ENCODE data around the gene FAM13A. TPM values are rescaled to one million over a fixed set of nuclear protein-coding genes. Genes with fewer than 3 reads are reported as not detected.

FAM13A gene
- total RNA-seq, 1 donor from 2014 or later = 40.3 TPM

- H3K36me3 ChIP-seq = no peaks in the 10 kb centered on the region
- H3K79me2 ChIP-seq (ENCODE audit: low read depth) = peaks cover 4% of the 10 kb centered on the region
- Mint-ChIP-seq H3K27ac (no peak overlapping the region), H3K27me3 (ENCODE audit: insufficient read depth, low read depth) (no peaks in the 10 kb centered on the region), H3K4me1 (no peaks in the 10 kb centered on the region), H3K36me3 (peaks cover 17% of the 10 kb centered on the region), H3K9me3 (peaks cover 17% of the 10 kb centered on the region), H3K4me3 (no peak overlapping the region)
- H3K9ac ChIP-seq = no peak overlapping the region
- H3K9me3 ChIP-seq (ENCODE audit: low read depth) = no peaks in the 10 kb centered on the region
- no peak overlapping the region for H3K4me2 ChIP-seq
- no peaks in the 10 kb centered on the region for H3K4me1 ChIP-seq
- H3K4me3 ChIP-seq = no peak overlapping the region
- no peak overlapping the region for H2AFZ ChIP-seq (replicated peaks)
- no peaks in the 10 kb centered on the region for H3K27me3 ChIP-seq
- H4K20me1 ChIP-seq (ENCODE audit: low read depth) = no peaks in the 10 kb centered on the region
- TF ChIP-seq EZH2 (IDR thresholded peaks at IDR 0.05) = no peak
- TF ChIP-seq EZH2phosphoT487 (IDR thresholded peaks at IDR 0.05) = no peak
- TF ChIP-seq CTCF (IDR thresholded peaks at IDR 0.05) = no peak
- no peak for DNase-seq (ENCODE audit: low spot score)
- H3K27ac ChIP-seq = no peak overlapping the region
- no peaks in the 10 kb centered on the region for H3F3A ChIP-seq (ENCODE audit: low read depth)
Measured at GRCh38 chr4:88897752-88898151, 159.2 kb downstream of the FAM13A start.

- no peak overlapping the region for H2AFZ ChIP-seq (replicated peaks)
- H3K36me3 Mint-ChIP-seq = peaks cover 11% of the 10 kb centered on the region
- no peaks in the 10 kb centered on the region for H3K4me1 Mint-ChIP-seq
- no peaks in the 10 kb centered on the region for H3K4me1 ChIP-seq
- no peaks in the 10 kb centered on the region for H3K27me3 ChIP-seq
- H3K27ac Mint-ChIP-seq = no peak overlapping the region
- DNase-seq (ENCODE audit: low spot score) = no peak
- H3K9me3 Mint-ChIP-seq = peaks cover 12% of the 10 kb centered on the region
- no peak overlapping the region for H3K4me3 Mint-ChIP-seq
- no peak for TF ChIP-seq CTCF (IDR thresholded peaks at IDR 0.05)
- no peak for TF ChIP-seq EZH2phosphoT487 (IDR thresholded peaks at IDR 0.05)
- TF ChIP-seq EZH2 (IDR thresholded peaks at IDR 0.05) = no peak
- H3K4me3 ChIP-seq = no peak overlapping the region
- no peak overlapping the region for H3K9ac ChIP-seq
- no peak overlapping the region for H3K27ac ChIP-seq
- no peak overlapping the region for H3K4me2 ChIP-seq
- no peaks in the 10 kb centered on the region for H3F3A ChIP-seq (ENCODE audit: low read depth)
- no peaks in the 10 kb centered on the region for H3K36me3 ChIP-seq
- H3K27me3 Mint-ChIP-seq (ENCODE audit: insufficient read depth, low read depth) = no peaks in the 10 kb centered on the region
- H4K20me1 ChIP-seq (ENCODE audit: low read depth) = no peaks in the 10 kb centered on the region
- no peaks in the 10 kb centered on the region for H3K9me3 ChIP-seq (ENCODE audit: low read depth)
- H3K79me2 ChIP-seq (ENCODE audit: low read depth) = peaks cover 4% of the 10 kb centered on the region
Measured at GRCh38 chr4:88897180-88897579, 159.8 kb downstream of the FAM13A start.

- Histone ChIP-seq H2AFZ (replicated peaks) (no peak overlapping the region), H3K27ac (no peak overlapping the region), H4K20me1 (ENCODE audit: low read depth) (no peaks in the 10 kb centered on the region), H3K4me1 (no peaks in the 10 kb centered on the region), H3F3A (ENCODE audit: low read depth) (no peaks in the 10 kb centered on the region), H3K36me3 (no peaks in the 10 kb centered on the region), H3K27me3 (no peaks in the 10 kb centered on the region), H3K9ac (no peak overlapping the region), H3K4me2 (no peak overlapping the region), H3K4me3 (no peak overlapping the region), H3K9me3 (ENCODE audit: low read depth) (no peaks in the 10 kb centered on the region), H3K79me2 (ENCODE audit: low read depth) (no peaks in the 10 kb centered on the region)
- Mint-ChIP-seq H3K4me3 (no peak overlapping the region), H3K9me3 (peaks cover under 1% of the 10 kb centered on the region), H3K27me3 (ENCODE audit: insufficient read depth, low read depth) (no peaks in the 10 kb centered on the region), H3K27ac (no peak overlapping the region), H3K4me1 (no peaks in the 10 kb centered on the region), H3K36me3 (peaks cover 5% of the 10 kb centered on the region)
- TF ChIP-seq CTCF (IDR thresholded peaks at IDR 0.05) (no peak), EZH2 (IDR thresholded peaks at IDR 0.05) (no peak), EZH2phosphoT487 (IDR thresholded peaks at IDR 0.05) (no peak)
- no peak for DNase-seq (ENCODE audit: low spot score)
Measured at GRCh38 chr4:88893961-88894360, 163.0 kb downstream of the FAM13A start.

Data from neural progenitor cell (in vitro differentiated cells).